Spleen (tissue), 7 donors: ENCODE data around the gene AFTPH.

Experiments
- CTCF ChIP-seq, 11 experiments: fragments of 200-600 bp in 7 of 11; fragments of 450-650 bp in 4 of 11; sonication (generic) in 4 of 11; IDR thresholded peaks in 8 of 11; conservative IDR thresholded peaks in 3 of 11; 1 replicate in 7 of 11; 2 replicates in 4 of 11; pipeline versions ENCODE4 v1.4.0 to v1.8.0; 2016 to 2021; ENCODE audit warnings: antibody characterized with exemption in 11 of 11, inconsistent platforms in 4 of 11, mild to moderate bottlenecking in 1 of 11
- POLR2A ChIP-seq, 3 donors: fragments of 450-650 bp; IDR thresholded peaks; one replicate each; pipeline ENCODE4 v1.5.1; 2017; ENCODE audit warnings: antibody characterized with exemption in 3 of 3, mild to moderate bottlenecking in 1 of 3
- donor health status: DM: no; HTN: no; CAD: no; lungs with moderate emphysema.
- donor health status: DM: no; HTN: no; CAD: no.
- donor health status: DM: no; HTN: no; CAD: no.

- TF ChIP-seq CTCF (IDR thresholded peaks at IDR 0.05 in 8 of 11, conservative IDR thresholded peaks at IDR 0.05 in 3 of 11): peak in 9 of 11 experiments; percentile 16 to 54 (median 38)
- no peak for TF ChIP-seq POLR2A (IDR thresholded peaks at IDR 0.05)
These were observed 98.5 kb downstream of the AFTPH start for GRCh38 chr2:64622443-64623241.
